Liver (tissue), 9 donors: ENCODE measurements around the gene ACTN4. TPM values are rescaled to one million over a fixed set of nuclear protein-coding genes. Genes with fewer than 3 reads are reported as not detected.

Source experiments
- DNase-seq: peaks from one replicate; pipeline ENCODE4 v3.0.0-alpha.2; 2017; ENCODE audit warnings: low spot score
- H3K27ac ChIP-seq, 2 donors: one replicate each; pipeline ENCODE4 v1.7.0; 2013; ENCODE audit warnings: inconsistent platforms in 2 of 2, low read length in 2 of 2, control low read depth in 1 of 2, low read depth in 1 of 2, mild to moderate bottlenecking in 1 of 2
- H3K27me3 ChIP-seq, 4 donors: one replicate each; pipeline versions ENCODE4 v1.6.1 to v1.7.0; 2013; ENCODE audit warnings: low read length in 3 of 4, inconsistent platforms in 1 of 4, mild to moderate bottlenecking in 1 of 4, moderate library complexity in 1 of 4; ENCODE audit not compliant: control insufficient read depth in 4 of 4, insufficient read depth in 4 of 4
- H3K36me3 ChIP-seq, 4 donors: one replicate each; pipeline versions ENCODE4 v1.6.1 to v1.7.0; 2013; ENCODE audit warnings: low read length in 3 of 4, mild to moderate bottlenecking in 3 of 4, low read depth in 1 of 4, moderate library complexity in 1 of 4; ENCODE audit not compliant: control insufficient read depth in 4 of 4, insufficient read depth in 3 of 4
- H3K4me1 ChIP-seq, 4 donors: one replicate each; pipeline versions ENCODE4 v1.6.1 to v1.7.0; 2013; ENCODE audit warnings: low read length in 3 of 4, mild to moderate bottlenecking in 3 of 4, moderate library complexity in 1 of 4; ENCODE audit not compliant: control insufficient read depth in 4 of 4, insufficient read depth in 4 of 4
- H3K4me3 ChIP-seq, 3 donors: one replicate each; pipeline versions ENCODE4 v1.6.1 to v1.7.0; 2013; ENCODE audit warnings: low read length in 3 of 3, control low read depth in 1 of 3, low read depth in 1 of 3, mild to moderate bottlenecking in 1 of 3
- H3K9ac ChIP-seq, 2 donors: one replicate each; pipeline ENCODE4 v1.7.0; 2013; ENCODE audit warnings: low read length in 2 of 2, mild to moderate bottlenecking in 2 of 2, moderate library complexity in 2 of 2, control low read depth in 1 of 2, low read depth in 1 of 2
- H3K9me3 ChIP-seq, 4 donors: one replicate each; pipeline versions ENCODE4 v1.6.1 to v1.7.0; 2013; ENCODE audit warnings: low read length in 3 of 4; ENCODE audit not compliant: control insufficient read depth in 4 of 4
- EGR1 ChIP-seq, 2 donors: IDR thresholded peaks; 2 replicates each; pipeline ENCODE4 v1.6.1; 2016 to 2018; ENCODE audit warnings: antibody characterized with exemption in 2 of 2, low read depth in 2 of 2
- FOXA1 ChIP-seq: IDR thresholded peaks from 2 replicates; pipeline ENCODE4 v1.6.1; 2016; ENCODE audit warnings: antibody characterized with exemption
- HNF4A ChIP-seq, 2 donors: conservative IDR thresholded peaks; 2 replicates each; pipeline ENCODE4 v1.6.1; 2016; ENCODE audit warnings: antibody characterized with exemption in 2 of 2, mild to moderate bottlenecking in 2 of 2
- HNF4G ChIP-seq: IDR thresholded peaks from 2 replicates; pipeline ENCODE4 v1.6.1; 2016; ENCODE audit warnings: antibody characterized with exemption
- MAX ChIP-seq: IDR thresholded peaks from 2 replicates; pipeline ENCODE4 v1.6.1; 2016; ENCODE audit warnings: antibody characterized with exemption
- NR2F2 ChIP-seq: IDR thresholded peaks from 2 replicates; pipeline ENCODE4 v1.6.1; 2016; ENCODE audit warnings: antibody characterized with exemption
- RAD21 ChIP-seq, 2 donors: IDR thresholded peaks; 2 replicates each; pipeline ENCODE4 v1.6.1; 2016; ENCODE audit warnings: antibody characterized with exemption in 2 of 2, mild to moderate bottlenecking in 2 of 2
- REST ChIP-seq: IDR thresholded peaks from 2 replicates; pipeline ENCODE4 v1.6.1; 2016; ENCODE audit warnings: antibody characterized with exemption, mild to moderate bottlenecking
- RXRA ChIP-seq, 2 donors: IDR thresholded peaks; 2 replicates each; pipeline ENCODE4 v1.6.1; 2017 to 2018; ENCODE audit warnings: antibody characterized with exemption in 2 of 2, mild to moderate bottlenecking in 1 of 2
- SP1 ChIP-seq: IDR thresholded peaks from 2 replicates; pipeline ENCODE4 v1.6.1; 2018; ENCODE audit warnings: antibody characterized with exemption, mild to moderate bottlenecking
- TAF1 ChIP-seq: conservative IDR thresholded peaks from 2 replicates; pipeline ENCODE4 v1.6.1; 2016; ENCODE audit warnings: antibody characterized with exemption, mild to moderate bottlenecking
- YY1 ChIP-seq: IDR thresholded peaks from 2 replicates; pipeline ENCODE4 v1.6.1; 2016; ENCODE audit warnings: antibody characterized with exemption, mild to moderate bottlenecking
- WGBS: extraction: QIAGEN DNeasy Blood & Tissue Kit; methylation state at CpG from one replicate; pipeline ENCODE4 v1.1.7; 2013; 5-methylcytosine and 5-hydroxymethylcytosine counted together
- polyA plus RNA-seq, 2 donors: library from polyadenylated mRNA; stranded (reverse) in 1 of 2; unstranded in 1 of 2; fragments of 200-250 nt in 1 of 2; fragments of >200 nt in 1 of 2; fragmentation: Nextera tagmentation in 1 of 2; extraction: Ambion mirVana in 1 of 2; gene quantifications; one replicate each; pipeline versions ENCODE4 v1.2.1 to v1.2.3, GENCODE V29; 2013 to 2015
- total RNA-seq, 2 donors: library from RNA; depleted of rRNA; stranded (reverse); fragments of >200 nt; gene quantifications; one replicate each; pipeline ENCODE4 v1.2.3, GENCODE V29; 2014
- TF ChIP-seq, protein P1 (sequence below): fragments of 150-350 bp; IDR thresholded peaks from 2 replicates; pipeline ENCODE4 v1.5.1; 2017; ENCODE audit warnings: improper control_type of control experiment, low read depth, low read length; ENCODE audit not compliant: missing input control
- donor health status: healthy.
- donor health status: healthy.
- donor health status: healthy.
- donor health status: healthy.
- donor health status: healthy.

ACTN4 gene
- total and polyA plus RNA-seq, 4 donors: 35.4 to 164 (median 98.7) TPM

GRCh38 chr19:38778733-38779132 lies 131.3 kb downstream of the ACTN4 start (continued):
- TF ChIP-seq SP1: no peak
- no peak for TF ChIP-seq YY1

- no peaks in the 10 kb centered on the region for H3K9me3 ChIP-seq
- no peak for TF ChIP-seq MAX
- TF ChIP-seq, protein P1, sequence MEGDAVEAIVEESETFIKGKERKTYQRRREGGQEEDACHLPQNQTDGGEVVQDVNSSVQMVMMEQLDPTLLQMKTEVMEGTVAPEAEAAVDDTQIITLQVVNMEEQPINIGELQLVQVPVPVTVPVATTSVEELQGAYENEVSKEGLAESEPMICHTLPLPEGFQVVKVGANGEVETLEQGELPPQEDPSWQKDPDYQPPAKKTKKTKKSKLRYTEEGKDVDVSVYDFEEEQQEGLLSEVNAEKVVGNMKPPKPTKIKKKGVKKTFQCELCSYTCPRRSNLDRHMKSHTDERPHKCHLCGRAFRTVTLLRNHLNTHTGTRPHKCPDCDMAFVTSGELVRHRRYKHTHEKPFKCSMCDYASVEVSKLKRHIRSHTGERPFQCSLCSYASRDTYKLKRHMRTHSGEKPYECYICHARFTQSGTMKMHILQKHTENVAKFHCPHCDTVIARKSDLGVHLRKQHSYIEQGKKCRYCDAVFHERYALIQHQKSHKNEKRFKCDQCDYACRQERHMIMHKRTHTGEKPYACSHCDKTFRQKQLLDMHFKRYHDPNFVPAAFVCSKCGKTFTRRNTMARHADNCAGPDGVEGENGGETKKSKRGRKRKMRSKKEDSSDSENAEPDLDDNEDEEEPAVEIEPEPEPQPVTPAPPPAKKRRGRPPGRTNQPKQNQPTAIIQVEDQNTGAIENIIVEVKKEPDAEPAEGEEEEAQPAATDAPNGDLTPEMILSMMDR: no peak
- no peak for TF ChIP-seq NR2F2
- no peak for TF ChIP-seq REST
- TF ChIP-seq SP1: no peak
- TF ChIP-seq EGR1 (IDR thresholded peaks at IDR 0.05; ENCODE audit: low read depth in 2 of 2): no peak
- no peak for TF ChIP-seq HNF4A (conservative IDR thresholded peaks at IDR 0.05)
- 91% methylated on average over 7 of the region's 7 CpGs for WGBS
- H3K9ac ChIP-seq: no peak overlapping the region
- H3K27me3 ChIP-seq: no peaks in the 10 kb centered on the region
- no peak for DNase-seq
- H3K4me1 ChIP-seq: no peaks in the 10 kb centered on the region
- no peak overlapping the region for H3K27ac ChIP-seq
- no peaks in the 10 kb centered on the region for H3K36me3 ChIP-seq
- H3K4me3 ChIP-seq: no peak overlapping the region
These were observed 133.0 kb downstream of the ACTN4 start for GRCh38 chr19:38780443-38780842.

- no peak for TF ChIP-seq RAD21 (IDR thresholded peaks at IDR 0.05)
- no peak for TF ChIP-seq REST
- TF ChIP-seq, protein P1: no peak
- TF ChIP-seq FOXA1: no peak
- no peak for TF ChIP-seq TAF1
- TF ChIP-seq YY1: no peak
- no peak for TF ChIP-seq HNF4G
- TF ChIP-seq RXRA (IDR thresholded peaks at IDR 0.05): no peak
- Histone ChIP-seq H3K36me3 (no peaks in the 10 kb centered on the region), H3K9ac (no peak overlapping the region), H3K27ac (no peak overlapping the region), H3K27me3 (no peaks in the 10 kb centered on the region), H3K4me1 (no peaks in the 10 kb centered on the region), H3K9me3 (no peaks in the 10 kb centered on the region), H3K4me3 (no peak overlapping the region)
- 84% methylated on average over 7 of the region's 7 CpGs for WGBS
- DNase-seq: no peak
These were observed 133.6 kb downstream of the ACTN4 start for GRCh38 chr19:38781058-38781457.
